AG09319 (cell line): ENCODE data around the gene FAF2.

ENCODE experiments used
- DNase-seq: peaks from one replicate; pipeline ENCODE4 v3.0.0-alpha.2; 2010; ENCODE audit warnings: low read depth; ENCODE audit errors: extremely low read depth
- CTCF ChIP-seq: IDR thresholded peaks from 2 replicates; pipeline ENCODE4 v1.5.1; 2011; ENCODE audit warnings: low read depth, mild to moderate bottlenecking, inconsistent platforms, low read length, moderate library complexity

Gene FAF2

GRCh38 chr5:176514244-176514950, 66.2 kb downstream of the FAF2 start:
- TF ChIP-seq CTCF: no peak

GRCh38 chr5:176515396-176515795, 67.2 kb downstream of the FAF2 start:
- no peak for TF ChIP-seq CTCF

More at GRCh38 chr5:176514244-176514950, 66.2 kb downstream of the FAF2 start:
- DNase-seq: no peak

GRCh38 chr5:176517053-176517661, 69.0 kb downstream of the FAF2 start:
- DNase-seq: no peak
- TF ChIP-seq CTCF: no peak

More at GRCh38 chr5:176515396-176515795, 67.2 kb downstream of the FAF2 start:
- DNase-seq: no peak

GRCh38 chr5:176519810-176520720, 71.9 kb downstream of the FAF2 start:
- no peak for TF ChIP-seq CTCF
- DNase-seq: no peak

- DNase-seq: no peak
- no peak for TF ChIP-seq CTCF
Measured at GRCh38 chr5:176521286-176521685, 73.1 kb downstream of the FAF2 start.

GRCh38 chr5:176521699-176522263, 73.6 kb downstream of the FAF2 start:
- TF ChIP-seq CTCF: no peak
- no peak for DNase-seq

- no peak for DNase-seq
- TF ChIP-seq CTCF: no peak
Measured at GRCh38 chr5:176524138-176524537, 76.0 kb downstream of the FAF2 start.
